H54 (cell line): ENCODE measurements around the gene TMC2.
"Not testable (repeated sequence)": the region's sequence is repeated elsewhere in the genome, so short reads cannot be mapped to it uniquely, and the experiment has no call there.

Source experiments
- DNase-seq: peaks from one replicate; pipeline ENCODE4 v3.0.0; 2011; ENCODE audit warnings: low spot score, mixed read lengths; ENCODE audit not compliant: insufficient read length
- FAIRE-seq: peaks from 3 replicates; lab custom pipeline; 2011; peaks lifted over from hg19 to GRCh38; lab: Jason Lieb, UNC
- POLR2A ChIP-seq: IDR thresholded peaks from 2 replicates; pipeline ENCODE4 v1.6.1; 2011; ENCODE audit warnings: low read depth, mild to moderate bottlenecking, low read length

The TMC2 gene

DNA sequence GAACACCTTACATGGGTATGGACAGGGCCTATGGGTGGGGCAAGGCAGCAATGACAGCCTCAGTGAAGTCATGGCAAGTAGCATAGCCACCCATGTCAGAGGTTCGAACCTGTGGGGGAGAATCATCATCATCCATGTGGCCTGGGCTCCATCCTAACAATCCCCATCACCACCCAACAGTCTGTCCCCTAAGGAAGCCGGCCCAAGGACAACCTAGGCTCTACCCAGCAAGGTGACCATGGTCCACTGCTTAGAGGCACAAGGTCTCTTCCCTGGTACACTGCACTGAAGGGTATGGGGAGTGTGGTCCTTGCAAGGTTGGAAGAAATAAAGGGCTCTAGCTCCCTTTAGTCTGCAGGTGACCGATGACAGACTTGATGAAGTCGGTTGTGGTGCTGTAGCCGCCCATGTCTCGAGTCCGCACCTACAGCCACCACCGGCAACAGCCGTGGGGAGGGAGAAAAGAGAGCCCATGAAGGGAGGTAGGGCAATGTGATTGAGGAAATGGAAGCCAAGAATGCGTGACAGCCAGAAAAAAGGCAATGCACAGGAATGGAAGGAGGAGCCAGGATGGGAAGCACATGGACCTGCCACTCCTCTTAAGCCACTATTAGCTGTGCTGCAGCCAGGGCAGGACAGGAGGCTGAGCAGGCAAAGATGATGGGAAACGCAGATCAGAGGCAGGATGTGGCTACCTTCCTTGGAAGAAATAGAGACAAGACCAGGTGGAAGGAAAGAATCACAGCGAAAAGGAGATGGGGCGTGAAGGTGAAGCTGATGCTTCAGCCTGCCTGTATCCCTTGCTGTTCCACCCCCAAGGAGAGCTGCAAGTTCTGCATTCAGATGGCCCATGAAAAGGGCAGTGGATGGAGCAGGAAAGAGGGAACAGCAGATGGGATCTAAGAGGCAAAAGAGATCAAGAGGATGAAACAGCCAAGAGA lies 122.3 kb downstream of the TMC2 start:
- FAIRE-seq (no peak), DNase-seq (no peak)
- no peak for TF ChIP-seq POLR2A

- DNase-seq: no peak
- no peak for TF ChIP-seq POLR2A
- FAIRE-seq: no peak
These were observed 123.2 kb downstream of the TMC2 start for GRCh38 chr20:2659547-2659946.

DNA sequence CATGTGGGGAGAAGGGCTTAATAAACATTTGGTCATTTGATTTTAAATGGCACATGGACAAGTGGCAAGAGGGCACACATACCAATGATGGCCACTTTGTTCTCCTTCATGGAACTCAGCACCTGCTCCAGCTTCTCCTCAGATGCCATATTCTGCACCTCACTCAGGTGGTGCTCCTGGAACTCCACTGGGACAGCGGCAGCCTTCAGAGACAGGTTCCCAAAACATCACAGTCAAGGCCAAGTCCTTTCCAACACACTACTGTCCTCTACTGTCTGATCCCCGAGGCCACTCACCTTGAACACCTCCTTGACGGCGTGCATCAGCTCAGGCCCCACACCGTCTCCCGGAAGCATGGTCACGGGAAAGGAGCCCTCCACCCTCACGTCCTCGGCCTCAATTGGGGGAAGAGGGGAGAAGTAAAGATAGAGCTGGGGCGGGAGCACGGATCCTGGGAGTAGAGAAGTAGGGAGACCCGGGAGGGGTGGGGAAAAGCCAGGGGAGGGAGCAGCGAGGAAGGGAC lies 127.1 kb downstream of the TMC2 start:
- TF ChIP-seq POLR2A: no peak
- FAIRE-seq (no peak), DNase-seq (no peak)

DNA sequence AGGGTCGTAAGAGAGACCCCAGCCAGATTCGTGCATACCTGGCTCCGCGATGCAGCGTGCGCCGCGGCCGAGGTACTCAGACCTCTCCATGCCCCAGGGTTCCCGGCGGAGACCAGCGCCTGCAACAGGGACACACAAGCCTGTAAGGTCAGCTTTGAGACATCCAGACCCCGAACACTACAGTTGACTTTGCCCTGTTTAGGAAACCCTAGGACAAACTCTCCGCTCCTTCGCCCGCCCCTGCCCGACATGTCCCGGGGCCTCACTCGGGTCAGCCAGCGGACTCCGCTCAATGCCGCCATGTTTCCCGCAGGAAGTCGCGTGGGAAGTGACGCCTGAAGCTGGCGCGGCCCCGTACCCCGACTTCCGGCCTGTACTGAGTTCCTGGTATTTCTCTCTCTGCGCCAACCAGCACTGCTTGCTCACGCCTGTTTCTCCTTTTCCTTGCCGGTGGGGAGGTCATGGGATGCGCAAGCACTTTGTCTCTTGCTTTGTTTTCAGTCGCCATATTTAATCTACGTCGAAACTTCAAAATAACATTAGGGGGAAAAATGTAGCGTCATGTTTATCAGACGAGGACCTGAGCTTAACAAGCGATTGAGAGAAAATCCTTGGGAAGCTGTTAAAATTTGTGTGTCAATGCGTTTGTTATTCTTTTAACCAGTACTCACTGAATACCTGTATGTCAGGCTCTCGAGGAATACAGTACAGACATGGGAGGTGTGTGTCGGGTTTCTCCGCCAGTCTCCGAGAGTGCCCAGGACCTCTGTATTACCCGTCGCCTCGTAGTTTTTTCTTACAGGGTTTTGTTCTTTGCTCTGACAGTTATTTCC lies 127.7 kb downstream of the TMC2 start, which contains the start of gene IDH3B:
TSS of gene IDH3B (minus strand) at position 330 of the 833 bp plus-strand sequence. CDS start at position 302, 28 bp downstream.
- peak; percentile 77 for DNase-seq
- TF ChIP-seq POLR2A: peak; percentile 81
- no peak for FAIRE-seq

DNA sequence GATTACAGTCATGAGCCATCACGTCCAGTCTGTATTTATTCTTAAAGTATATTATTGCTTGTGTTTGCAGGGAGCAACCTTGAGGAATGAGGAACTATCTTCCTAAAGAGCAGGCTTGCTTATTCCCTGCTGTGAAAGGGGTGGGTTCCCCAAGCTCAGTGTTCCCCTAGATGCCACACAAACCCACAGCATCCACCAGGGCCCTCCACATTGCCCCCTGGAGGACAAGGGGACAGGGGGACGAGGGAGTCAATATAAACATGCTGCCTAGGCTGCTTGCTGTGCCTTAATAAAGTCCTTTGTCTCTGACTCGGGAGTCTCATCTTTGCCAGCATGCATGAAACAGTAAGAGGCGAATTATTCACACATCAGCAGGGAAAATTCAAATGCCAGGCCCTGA lies 135.6 kb downstream of the TMC2 start:
- FAIRE-seq (no peak), DNase-seq (no peak)
- no peak for TF ChIP-seq POLR2A

DNA sequence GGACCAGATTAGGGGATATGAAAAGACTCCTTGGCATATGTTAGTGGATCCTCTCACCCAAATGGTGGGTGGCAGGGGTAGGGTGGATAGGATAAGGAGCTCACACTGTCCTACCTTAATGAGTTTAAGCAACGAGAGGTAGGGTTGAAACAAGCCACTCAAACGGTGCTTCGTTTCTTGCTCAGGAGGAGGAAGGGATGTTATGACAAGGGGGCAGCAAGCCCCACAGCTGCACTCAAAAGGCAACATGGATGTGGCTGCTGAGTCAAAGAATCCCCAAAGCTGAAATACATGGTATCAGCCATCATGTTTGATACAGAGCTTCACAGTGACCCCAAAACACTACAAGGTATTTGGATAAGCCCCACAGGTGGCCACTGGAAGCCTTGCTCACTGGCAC lies 136.1 kb downstream of the TMC2 start:
- no peak for TF ChIP-seq POLR2A
- FAIRE-seq (no peak), DNase-seq (no peak)

GRCh38 chr20:2673453-2673852 lies 137.1 kb downstream of the TMC2 start:
- FAIRE-seq: no peak
- no peak for TF ChIP-seq POLR2A
- no peak for DNase-seq

DNA sequence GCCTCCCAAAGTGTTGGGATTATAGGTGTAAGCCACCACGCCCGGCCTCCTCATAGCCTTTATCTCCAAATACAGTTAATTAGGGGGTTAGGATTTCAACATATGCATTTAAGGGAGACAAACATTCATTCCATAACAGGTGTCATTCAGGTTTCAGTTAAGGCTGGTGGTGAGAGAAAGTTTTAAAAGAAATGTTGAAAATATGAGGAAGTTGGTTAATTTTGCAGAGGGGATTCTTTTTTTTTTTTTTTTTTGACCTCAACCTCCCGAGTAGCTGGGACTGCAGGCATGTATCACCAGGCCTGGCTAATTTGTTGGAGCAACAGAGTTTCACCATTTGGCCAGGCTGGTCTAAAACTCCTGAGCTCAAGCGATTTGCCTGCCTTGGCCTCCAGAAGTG lies 143.7 kb downstream of the TMC2 start:
- no peak for FAIRE-seq
- no peak for TF ChIP-seq POLR2A
- DNase-seq: no peak

GRCh38 chr20:2682040-2682439 lies 145.7 kb downstream of the TMC2 start:
- not testable (repeated sequence) for FAIRE-seq, DNase-seq

GRCh38 chr20:2684817-2685216 lies 148.4 kb downstream of the TMC2 start:
- DNase-seq, FAIRE-seq: not testable (repeated sequence)

GRCh38 chr20:2687514-2687913 lies 151.1 kb downstream of the TMC2 start:
- DNase-seq (no peak), FAIRE-seq (no peak)
- TF ChIP-seq POLR2A: no peak

DNA sequence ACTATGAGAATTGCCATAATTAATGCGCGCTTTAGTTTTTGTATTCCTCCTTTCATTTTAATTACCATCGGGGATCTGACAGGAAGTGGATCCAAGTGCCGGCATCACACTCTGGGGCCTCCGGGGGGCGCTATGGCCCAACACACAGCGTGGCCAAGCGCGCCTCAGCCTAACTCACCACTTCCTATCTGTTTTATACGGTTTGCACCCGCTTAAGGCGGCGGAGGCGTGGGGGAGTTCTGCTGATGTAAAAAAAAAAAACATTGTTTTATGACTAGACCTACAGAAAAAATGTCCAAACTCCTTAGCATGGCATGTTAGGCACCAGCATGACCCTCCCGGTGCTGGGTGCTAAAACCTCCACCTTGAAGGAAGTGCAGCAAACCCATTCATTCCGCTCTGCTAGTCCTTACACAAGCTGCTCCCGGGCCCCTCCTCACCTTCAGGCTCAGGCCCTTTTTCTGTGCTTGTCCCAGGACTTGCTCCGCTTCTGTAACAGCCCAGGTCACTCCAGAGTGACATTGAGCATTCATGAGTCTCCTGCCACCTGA lies 151.7 kb downstream of the TMC2 start:
- DNase-seq: peak; percentile 76
- no peak for TF ChIP-seq POLR2A
- FAIRE-seq: no peak

GRCh38 chr20:2690213-2690612 lies 153.8 kb downstream of the TMC2 start:
- FAIRE-seq (no peak), DNase-seq (no peak)
- TF ChIP-seq POLR2A: no peak

GRCh38 chr20:2690718-2691117 lies 154.3 kb downstream of the TMC2 start:
- DNase-seq (no peak), FAIRE-seq (no peak)
- TF ChIP-seq POLR2A: no peak
